Central memory CD8-positive, alpha-beta T cell (primary cell): Measurements from ENCODE around the gene KCNQ4.

Experiments used
- ATAC-seq: fragments of 150-1000 bp; cut with Tn5 transposase; replicated peaks from 2 replicates; pipeline ENCODE4 v1.10.0; 2022; ENCODE audit warnings: mild to moderate bottlenecking, moderate FRiP score, moderate number of reproducible peaks; ENCODE audit not compliant: poor library complexity, severe bottlenecking; ENCODE audit errors: extremely low read depth
- DNase-seq, 2 donors: peaks; one replicate each; pipeline ENCODE4 v3.0.0; 2021; ENCODE audit warnings: low spot score in 2 of 2
- H3K27ac Mint-ChIP-seq: one replicate; pipeline ENCODE4 v1.8.0; 2022; ENCODE audit warnings: low read depth, mild to moderate bottlenecking, moderate library complexity, mixed read lengths
- H3K27me3 Mint-ChIP-seq: one replicate; pipeline ENCODE4 v1.8.0; 2022; ENCODE audit warnings: mixed read lengths
- H3K36me3 Mint-ChIP-seq: one replicate; pipeline ENCODE4 v1.8.0; 2022; ENCODE audit warnings: mild to moderate bottlenecking, moderate library complexity, mixed read lengths; ENCODE audit not compliant: insufficient read depth
- H3K4me1 Mint-ChIP-seq: one replicate; pipeline ENCODE4 v1.8.0; 2022; ENCODE audit warnings: mixed read lengths
- H3K4me3 Mint-ChIP-seq: one replicate; pipeline ENCODE4 v1.8.0; 2022; ENCODE audit warnings: mild to moderate bottlenecking, moderate library complexity, mixed read lengths
- H3K9me3 Mint-ChIP-seq: one replicate; pipeline ENCODE4 v1.8.0; 2022; ENCODE audit warnings: mixed read lengths

The KCNQ4 gene

DNA sequence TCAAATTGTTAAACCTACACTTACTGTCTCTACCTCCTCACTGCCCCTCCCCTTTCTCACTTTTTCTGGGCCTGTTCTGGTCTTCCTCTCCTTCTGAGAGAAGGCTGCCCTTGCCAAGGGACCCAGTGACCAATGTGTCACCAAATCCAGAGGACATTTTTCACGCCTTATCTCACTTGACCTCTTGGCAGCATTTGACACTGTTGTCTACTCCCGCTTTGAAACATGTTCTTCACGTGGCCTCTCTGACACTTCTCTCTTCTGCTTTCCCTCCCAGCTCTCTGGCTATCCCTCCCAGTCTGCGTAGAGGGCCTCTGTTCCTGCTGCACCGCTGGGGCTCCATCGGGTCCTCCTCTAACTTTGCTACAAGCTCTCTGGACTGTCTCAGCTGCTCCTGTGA is 25.3 kb downstream of the KCNQ4 start:
- Mint-ChIP-seq H3K36me3 (peaks cover 1% of the 10 kb centered on the region), H3K9me3 (no peaks in the 10 kb centered on the region), H3K4me3 (no peak overlapping the region), H3K27ac (no peak overlapping the region), H3K4me1 (peaks cover 17% of the 10 kb centered on the region), H3K27me3 (peaks cover 14% of the 10 kb centered on the region)
- DNase-seq (no peak), ATAC-seq (no peak)

DNA sequence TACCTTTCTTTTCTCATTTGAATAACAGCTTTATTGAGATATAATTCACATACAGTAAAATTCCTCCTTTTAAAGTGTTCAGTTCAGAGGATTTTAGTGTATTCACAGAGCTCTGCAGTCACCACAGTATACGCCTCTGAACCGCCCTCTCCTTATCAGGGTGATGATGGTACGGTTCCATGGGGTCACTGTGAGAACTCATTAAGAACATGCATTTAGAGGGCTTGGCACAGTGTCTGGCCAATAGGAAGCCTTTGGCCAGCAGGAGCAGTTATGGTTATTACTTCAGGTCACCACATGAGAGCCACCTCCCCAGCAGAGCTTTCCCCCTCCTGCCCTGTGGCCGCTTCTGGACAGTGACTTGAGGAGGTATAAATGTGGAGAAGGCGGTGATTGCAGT is 27.3 kb downstream of the KCNQ4 start:
- ATAC-seq = no peak
- no peak for DNase-seq
- no peak overlapping the region for H3K27ac Mint-ChIP-seq
- H3K9me3 Mint-ChIP-seq = no peaks in the 10 kb centered on the region
- H3K4me1 Mint-ChIP-seq = peaks cover 13% of the 10 kb centered on the region
- H3K27me3 Mint-ChIP-seq = peaks cover 14% of the 10 kb centered on the region
- no peak overlapping the region for H3K4me3 Mint-ChIP-seq
- H3K36me3 Mint-ChIP-seq = peaks cover 1% of the 10 kb centered on the region

DNA sequence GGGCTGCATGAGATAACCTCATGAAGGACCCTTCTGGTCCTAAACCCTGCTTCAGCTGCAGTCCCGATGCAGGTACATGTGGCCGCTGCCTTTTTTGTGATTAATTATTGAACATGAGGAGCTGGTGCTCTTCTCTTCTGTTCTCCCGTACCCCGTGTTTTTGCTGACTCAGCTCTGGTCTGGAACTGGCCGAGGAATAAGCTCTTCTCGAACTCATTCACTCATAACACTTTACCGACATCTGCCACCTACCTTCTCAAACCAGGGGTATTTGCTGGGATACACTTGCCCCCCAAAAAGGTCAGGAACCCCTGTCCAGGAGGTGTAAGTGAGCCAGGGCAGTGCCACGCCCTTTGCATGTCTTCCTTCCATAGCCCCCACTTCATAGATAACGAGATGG is 31.8 kb downstream of the KCNQ4 start:
- H3K4me3 Mint-ChIP-seq = no peak overlapping the region
- H3K4me1 Mint-ChIP-seq = peaks cover 13% of the 10 kb centered on the region
- DNase-seq = no peak
- H3K27me3 Mint-ChIP-seq = peaks cover 9% of the 10 kb centered on the region
- H3K9me3 Mint-ChIP-seq = no peaks in the 10 kb centered on the region
- no peak overlapping the region for H3K27ac Mint-ChIP-seq
- H3K36me3 Mint-ChIP-seq = no peaks in the 10 kb centered on the region
- ATAC-seq = no peak

DNA sequence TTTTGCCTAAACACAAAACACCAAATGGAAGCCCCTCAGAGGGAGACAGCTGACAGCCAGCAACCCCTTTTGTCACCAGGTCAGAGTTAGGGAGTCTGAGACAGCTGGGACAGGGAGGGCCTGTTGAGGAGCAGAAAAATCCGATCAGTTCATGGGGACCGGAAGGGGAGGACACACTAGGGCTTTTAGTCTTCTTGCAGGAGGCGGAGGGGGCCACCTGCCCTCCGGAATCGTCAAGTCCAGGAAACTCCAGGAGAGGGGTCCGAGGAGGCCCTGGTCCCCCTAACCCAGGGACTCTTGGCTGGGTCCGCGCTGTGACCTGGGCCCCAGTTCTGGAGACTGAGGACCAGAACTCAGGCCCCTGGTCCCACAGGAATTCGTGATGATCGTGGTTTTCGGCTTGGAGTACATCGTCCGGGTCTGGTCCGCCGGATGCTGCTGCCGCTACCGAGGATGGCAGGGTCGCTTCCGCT is 34.2 kb downstream of the KCNQ4 start:
- peaks cover 6% of the 10 kb centered on the region for H3K27me3 Mint-ChIP-seq
- peaks cover 13% of the 10 kb centered on the region for H3K4me1 Mint-ChIP-seq
- DNase-seq (no peak), ATAC-seq (peak; percentile 44)
- H3K4me3 Mint-ChIP-seq = peak overlapping the region; percentile 78
- no peaks in the 10 kb centered on the region for H3K36me3 Mint-ChIP-seq
- H3K27ac Mint-ChIP-seq = no peak overlapping the region
- no peaks in the 10 kb centered on the region for H3K9me3 Mint-ChIP-seq

DNA sequence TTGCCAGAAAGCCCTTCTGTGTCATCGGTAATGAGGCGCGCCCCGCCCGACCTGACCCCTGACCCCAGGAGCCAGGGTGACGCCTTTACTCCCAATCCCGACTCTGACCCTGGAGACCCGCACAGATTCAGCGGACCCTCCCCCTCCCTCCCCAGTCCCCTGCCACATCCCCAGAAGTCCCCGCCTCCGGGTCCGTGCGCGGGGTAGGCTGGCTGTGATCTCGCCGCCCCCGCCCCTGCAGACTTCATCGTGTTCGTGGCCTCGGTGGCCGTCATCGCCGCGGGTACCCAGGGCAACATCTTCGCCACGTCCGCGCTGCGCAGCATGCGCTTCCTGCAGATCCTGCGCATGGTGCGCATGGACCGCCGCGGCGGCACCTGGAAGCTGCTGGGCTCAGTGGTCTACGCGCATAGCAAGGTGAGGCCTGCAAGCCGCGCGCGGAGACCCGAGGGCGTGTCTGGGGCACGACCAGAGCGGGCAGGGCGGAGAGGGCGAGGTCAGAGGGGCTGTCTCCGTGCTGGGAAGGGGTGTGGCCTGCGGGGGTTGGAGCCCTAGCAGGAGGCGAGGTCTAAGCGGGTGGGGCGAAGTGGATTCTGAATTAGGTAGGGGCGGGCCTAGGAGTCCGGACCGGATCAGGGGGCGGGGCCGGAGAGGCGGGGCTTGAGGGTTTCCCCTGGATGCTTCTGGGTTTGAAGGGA is 34.8 kb downstream of the KCNQ4 start:
- H3K4me1 Mint-ChIP-seq = peaks cover 13% of the 10 kb centered on the region
- no peak overlapping the region for H3K27ac Mint-ChIP-seq
- H3K27me3 Mint-ChIP-seq = no peaks in the 10 kb centered on the region
- DNase-seq = peak; percentile 64 to 76
- no peaks in the 10 kb centered on the region for H3K9me3 Mint-ChIP-seq
- H3K4me3 Mint-ChIP-seq = peak overlapping the region; percentile 78
- H3K36me3 Mint-ChIP-seq = no peaks in the 10 kb centered on the region
- peak; percentile 91 for ATAC-seq

DNA sequence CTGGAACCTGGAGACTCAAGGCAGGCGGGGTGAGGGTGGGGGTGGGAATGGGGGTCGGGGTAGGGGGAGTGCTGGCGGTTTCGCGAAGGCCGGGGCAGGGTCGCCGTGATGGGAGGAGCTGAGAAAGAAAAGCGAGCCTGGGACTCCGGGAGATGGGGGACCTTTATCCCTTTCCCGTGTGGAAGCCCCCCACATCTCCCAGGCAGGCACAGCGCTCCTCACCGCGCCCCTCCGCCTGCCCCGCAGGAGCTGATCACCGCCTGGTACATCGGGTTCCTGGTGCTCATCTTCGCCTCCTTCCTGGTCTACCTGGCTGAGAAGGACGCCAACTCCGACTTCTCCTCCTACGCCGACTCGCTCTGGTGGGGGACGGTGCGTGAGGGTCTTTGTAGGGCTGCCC is 35.5 kb downstream of the KCNQ4 start:
- no peak overlapping the region for H3K27ac Mint-ChIP-seq
- H3K27me3 Mint-ChIP-seq = no peaks in the 10 kb centered on the region
- ATAC-seq (no peak), DNase-seq (no peak)
- peaks cover 13% of the 10 kb centered on the region for H3K4me1 Mint-ChIP-seq
- H3K9me3 Mint-ChIP-seq = no peaks in the 10 kb centered on the region
- peak overlapping the region; percentile 78 for H3K4me3 Mint-ChIP-seq
- H3K36me3 Mint-ChIP-seq = no peaks in the 10 kb centered on the region

DNA sequence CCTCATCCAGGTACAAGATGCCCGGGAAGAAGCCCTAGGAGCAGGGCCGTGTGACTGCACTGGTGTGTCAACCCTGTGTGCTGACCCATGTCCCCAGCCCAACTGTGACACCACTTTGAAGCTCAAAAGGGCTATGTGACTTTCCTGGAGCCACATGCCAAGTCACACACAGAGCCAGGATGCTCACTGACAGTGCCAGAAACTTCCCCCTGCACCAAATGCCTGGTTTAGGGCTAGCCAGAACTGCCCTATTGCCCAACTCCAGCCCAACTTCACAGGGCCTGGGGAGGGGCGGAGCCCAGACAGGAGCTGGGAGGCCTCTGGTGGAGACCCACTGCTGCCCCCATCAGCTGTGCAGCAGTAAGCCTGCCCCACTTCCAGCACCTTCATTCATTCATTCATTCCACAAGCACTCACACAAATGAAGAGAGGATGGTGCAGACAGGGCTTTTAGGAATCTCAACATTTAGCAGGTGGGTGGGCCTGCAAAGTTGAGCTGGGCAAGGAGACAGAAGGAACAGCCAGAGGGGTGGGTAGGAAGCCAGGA is 36.7 kb downstream of the KCNQ4 start:
- no peaks in the 10 kb centered on the region for H3K36me3 Mint-ChIP-seq
- no peaks in the 10 kb centered on the region for H3K9me3 Mint-ChIP-seq
- ATAC-seq (no peak), DNase-seq (no peak)
- no peak overlapping the region for H3K27ac Mint-ChIP-seq
- no peaks in the 10 kb centered on the region for H3K27me3 Mint-ChIP-seq
- H3K4me3 Mint-ChIP-seq = no peak overlapping the region
- H3K4me1 Mint-ChIP-seq = peaks cover 19% of the 10 kb centered on the region

DNA sequence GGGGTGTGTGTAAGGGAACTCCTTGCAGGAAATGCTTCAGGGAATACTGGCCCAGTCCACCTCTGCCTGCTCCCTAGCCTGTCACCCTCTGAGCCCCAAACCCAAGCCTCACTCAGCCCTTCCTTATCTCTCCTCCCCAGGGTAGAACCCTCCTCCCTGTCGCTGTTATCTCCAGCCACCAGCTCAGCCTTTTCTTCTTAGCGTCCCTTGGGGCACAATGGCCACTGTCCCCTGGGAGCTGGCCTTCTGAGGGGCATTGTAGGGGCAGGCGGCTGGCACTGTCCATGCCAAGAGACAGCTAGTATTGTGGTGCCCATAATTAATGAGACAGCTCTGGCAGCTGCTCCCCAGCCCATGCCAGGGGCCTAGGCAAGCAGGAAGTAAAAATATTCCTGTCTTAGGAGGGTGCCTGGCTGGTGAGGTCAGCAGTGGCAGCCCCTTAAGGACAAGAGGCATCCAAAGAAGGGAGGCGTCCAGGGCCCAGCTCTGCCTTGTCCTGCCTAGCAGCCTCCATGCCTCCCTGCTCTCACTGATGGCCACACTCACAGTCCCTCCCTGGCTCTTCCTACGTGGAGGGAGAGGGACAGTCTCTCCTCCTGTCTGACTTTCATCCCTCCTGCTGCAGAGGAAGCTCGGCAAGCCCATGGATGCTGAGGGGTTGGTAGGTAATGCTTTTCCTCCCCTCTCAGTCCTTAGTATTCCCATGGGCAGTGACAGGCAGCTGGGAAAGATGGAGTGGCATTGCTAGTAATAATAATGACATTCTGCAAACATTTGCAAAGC is 37.5 kb downstream of the KCNQ4 start:
- Mint-ChIP-seq H3K27ac (no peak overlapping the region), H3K4me3 (no peak overlapping the region), H3K27me3 (no peaks in the 10 kb centered on the region)

DNA sequence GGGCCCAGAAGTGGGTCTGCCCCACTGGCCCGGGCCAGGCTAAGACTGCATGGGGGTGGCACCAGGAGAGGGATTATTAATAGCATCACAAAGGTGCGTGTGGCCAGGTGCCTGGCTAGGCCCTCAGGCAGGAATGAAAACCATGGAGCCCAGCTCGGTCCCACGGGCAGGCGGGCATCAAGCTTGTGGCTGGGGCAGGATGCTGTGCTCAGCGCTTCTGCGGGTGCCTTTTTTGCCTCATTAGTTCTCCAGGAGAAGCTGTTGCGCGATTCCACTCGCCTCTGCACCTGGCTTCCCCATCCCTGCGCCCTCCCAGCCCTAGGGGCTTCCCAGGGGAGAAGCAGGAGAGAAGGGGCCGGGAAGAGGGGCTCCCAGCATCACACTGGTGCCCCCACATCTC is 39.3 kb downstream of the KCNQ4 start:
- Mint-ChIP-seq H3K9me3 (no peaks in the 10 kb centered on the region), H3K27me3 (no peaks in the 10 kb centered on the region), H3K4me3 (no peak overlapping the region), H3K36me3 (no peaks in the 10 kb centered on the region), H3K4me1 (peaks cover 38% of the 10 kb centered on the region), H3K27ac (no peak overlapping the region)
- ATAC-seq (no peak), DNase-seq (no peak)

More for the DNA sequence above, 37.5 kb downstream of the KCNQ4 start:
- H3K4me1 Mint-ChIP-seq = peaks cover 27% of the 10 kb centered on the region
- no peak for DNase-seq
- no peaks in the 10 kb centered on the region for H3K9me3 Mint-ChIP-seq
- H3K36me3 Mint-ChIP-seq = no peaks in the 10 kb centered on the region
- ATAC-seq = no peak

DNA sequence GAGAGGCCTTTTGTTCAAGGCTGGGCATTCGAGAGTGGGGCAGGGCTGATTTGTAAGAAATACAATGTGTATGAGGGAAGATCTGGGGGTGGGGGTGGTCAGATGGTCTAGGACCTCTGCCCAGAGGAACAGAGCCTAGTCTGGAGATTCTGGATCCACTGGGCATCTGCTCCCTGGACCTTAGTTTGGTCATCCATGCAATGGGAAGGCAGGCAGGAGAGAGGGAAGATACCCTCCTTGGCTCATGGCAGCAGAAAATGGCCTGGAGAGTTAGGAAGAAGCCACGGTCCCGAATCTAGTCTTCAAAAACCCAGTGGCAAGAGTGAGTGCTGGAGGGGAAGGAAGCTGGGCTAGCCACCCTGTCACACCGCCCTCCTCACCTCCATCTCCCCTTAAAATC is 39.8 kb downstream of the KCNQ4 start:
- no peak for ATAC-seq
- DNase-seq = no peak
- Mint-ChIP-seq H3K27ac (no peak overlapping the region), H3K4me3 (no peak overlapping the region), H3K36me3 (no peaks in the 10 kb centered on the region), H3K4me1 (peaks cover 37% of the 10 kb centered on the region), H3K27me3 (no peaks in the 10 kb centered on the region), H3K9me3 (no peaks in the 10 kb centered on the region)

DNA sequence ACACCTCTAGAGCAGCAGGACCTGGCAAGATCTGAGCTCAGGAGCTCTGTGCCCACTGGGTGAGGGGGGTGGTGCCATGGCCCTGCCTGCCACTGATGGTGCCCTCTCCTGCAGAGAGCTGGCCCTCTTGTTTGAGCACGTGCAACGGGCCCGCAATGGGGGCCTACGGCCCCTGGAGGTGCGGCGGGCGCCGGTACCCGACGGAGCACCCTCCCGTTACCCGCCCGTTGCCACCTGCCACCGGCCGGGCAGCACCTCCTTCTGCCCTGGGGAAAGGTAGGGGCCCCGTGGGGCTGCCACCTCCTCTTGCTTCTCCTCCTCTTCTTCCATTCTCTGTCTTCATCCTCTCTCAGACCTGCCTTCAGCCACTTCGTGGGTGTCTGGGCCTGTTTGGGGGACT is 40.4 kb downstream of the KCNQ4 start:
- no peak overlapping the region for H3K4me3 Mint-ChIP-seq

DNA sequence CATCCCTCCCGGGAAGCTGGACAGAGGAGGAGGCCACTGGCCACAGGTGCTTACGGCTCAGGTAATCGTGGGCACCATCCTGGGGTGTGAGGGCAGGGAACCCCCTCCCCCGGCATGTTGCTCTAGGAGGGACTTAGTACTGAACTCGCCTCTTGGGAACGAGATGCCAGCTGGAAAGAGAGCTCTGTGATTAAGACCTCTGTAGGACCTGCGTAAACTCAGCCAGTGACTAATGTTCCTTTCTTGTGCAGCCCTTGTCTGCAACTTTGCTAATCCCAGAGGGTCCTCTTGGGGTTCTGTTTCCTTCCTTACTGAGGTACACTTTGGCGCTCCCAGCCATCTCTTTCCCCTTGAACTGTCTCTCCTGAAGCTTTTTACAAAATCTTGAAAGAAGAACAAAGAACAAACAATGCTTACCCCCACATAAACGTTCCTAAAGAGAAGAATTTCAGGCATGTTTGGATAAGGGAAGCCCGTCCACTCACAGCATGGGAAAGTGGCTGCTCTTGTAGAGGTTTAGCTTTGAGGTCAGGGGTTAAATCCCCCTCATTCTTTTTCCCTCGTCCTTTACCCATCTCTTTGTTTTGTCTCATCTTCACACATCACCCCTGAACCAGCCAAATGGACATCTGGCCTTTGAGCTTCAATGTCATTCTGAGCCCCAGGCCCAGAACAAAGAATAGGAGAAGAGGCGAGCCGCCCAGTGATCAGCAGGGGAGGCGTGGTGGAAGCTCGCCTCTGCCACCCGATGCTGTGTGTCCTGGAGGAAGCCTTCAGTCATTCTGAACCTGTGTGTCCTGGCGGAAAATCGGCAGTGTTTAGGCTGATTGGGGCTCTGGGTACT is 41.2 kb downstream of the KCNQ4 start:
- Mint-ChIP-seq H3K9me3 (no peaks in the 10 kb centered on the region), H3K27ac (no peak overlapping the region), H3K36me3 (no peaks in the 10 kb centered on the region), H3K4me3 (no peak overlapping the region), H3K27me3 (no peaks in the 10 kb centered on the region), H3K4me1 (peaks cover 25% of the 10 kb centered on the region)
- DNase-seq (no peak), ATAC-seq (no peak)

More for the DNA sequence above, 40.4 kb downstream of the KCNQ4 start:
- no peaks in the 10 kb centered on the region for H3K27me3 Mint-ChIP-seq
- no peak overlapping the region for H3K27ac Mint-ChIP-seq
- no peak for ATAC-seq
- DNase-seq = no peak
- H3K9me3 Mint-ChIP-seq = no peaks in the 10 kb centered on the region
- H3K4me1 Mint-ChIP-seq = peaks cover 32% of the 10 kb centered on the region
- no peaks in the 10 kb centered on the region for H3K36me3 Mint-ChIP-seq
